Measurements from ENCODE around the gene OGDH. TPM values are rescaled to one million over a fixed set of nuclear protein-coding genes. Genes with fewer than 3 reads are reported as not detected.
A peak's percentile ranks its signal among the peaks of the same experiment; 100 is the strongest.

Gene OGDH
- total and polyA plus RNA-seq, 10 of the 15 experiments (the other 5 are each of a cell fraction or from before 2014, with no cell fraction given), result 4.1 to 103 (median 48.4) TPM

DNA sequence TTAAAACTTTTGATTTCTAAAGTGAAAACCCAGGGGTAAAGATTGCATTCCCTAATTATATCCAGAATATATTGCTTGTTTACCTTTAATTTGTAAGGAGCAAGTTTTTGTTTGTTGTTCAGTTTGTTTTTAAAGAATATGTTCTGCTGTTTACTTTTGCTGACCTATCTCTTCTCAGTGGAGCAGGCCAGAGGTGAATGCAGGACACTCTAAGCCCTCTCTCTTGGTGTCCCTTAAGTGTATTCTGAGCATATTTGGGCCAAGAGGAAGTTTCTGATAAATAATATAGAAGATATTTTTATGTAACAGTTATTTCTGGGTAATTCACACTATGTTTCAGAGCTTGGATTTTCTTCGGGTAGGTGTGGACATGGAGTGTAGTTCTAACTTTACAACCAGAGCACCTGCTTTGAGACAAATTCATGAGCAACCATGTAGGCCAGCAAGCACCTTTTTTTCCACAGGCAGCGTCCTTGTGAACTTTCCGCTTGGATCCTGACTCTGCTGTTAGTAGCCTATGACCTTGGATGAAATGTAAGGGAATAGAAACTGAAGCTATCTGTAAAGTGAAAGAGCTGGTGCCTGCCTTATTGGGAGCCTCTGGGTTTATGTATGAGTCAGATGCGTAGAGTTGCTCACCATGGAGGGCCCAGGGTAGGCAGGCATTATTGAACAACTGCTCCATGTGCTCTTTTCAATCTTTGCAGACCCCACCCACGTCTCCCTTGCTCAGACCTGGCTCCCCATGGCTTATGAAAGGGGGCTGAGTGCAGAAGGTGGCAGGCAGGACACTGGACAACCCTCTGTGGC, 16.1 kb downstream of the OGDH start:
- Histone ChIP-seq H3K27ac (ENCODE audit: control insufficient read depth, insufficient read depth) (peak overlapping the region; percentile 90), H3K36me3 (ENCODE audit: control insufficient read depth in 2 of 2, insufficient read depth in 2 of 2, low read length in 1 of 2) (peaks cover 16 to 26% of the 10 kb centered on the region in 2 experiments; a peak in 3 of 4 replicates), H3K9ac (ENCODE audit: control insufficient read depth, insufficient read depth, low read length) (peak overlapping the region; percentile 70), H4K20me1 (ENCODE audit: control insufficient read depth, insufficient read depth) (no peaks in the 10 kb centered on the region; the same call in 1 of the 2 replicates), H3K4me2 (ENCODE audit: control insufficient read depth, insufficient read depth) (peak overlapping the region; percentile 95), H2AFZ (ENCODE audit: control insufficient read depth, low read depth, low read length) (peak overlapping the region; percentile 63), H3K9me3 (replicated peaks; ENCODE audit: control insufficient read depth, insufficient read depth, low read length) (no peaks in the 10 kb centered on the region), H3K27me3 (replicated peaks in 1 of 2; ENCODE audit: control insufficient read depth in 2 of 2, insufficient read depth in 2 of 2, low read length in 1 of 2) (no peaks in the 10 kb centered on the region), H3K4me3 (peak overlapping the region; percentile 44), H3K79me2 (ENCODE audit: control insufficient read depth, insufficient read depth, low read length) (peaks cover 75% of the 10 kb centered on the region), H3K4me1 (ENCODE audit: control insufficient read depth, insufficient read depth, low read length) (peaks cover 49% of the 10 kb centered on the region)
- FAIRE-seq (peak; percentile 62), ATAC-seq (peak; percentile 91), DNase-seq (ENCODE audit: low read depth, low spot score) (no peak)
- in situ Hi-C loops (cut with MboI), result no loop called here
- intact Hi-C loops (cut with micrococcal nuclease; ENCODE audit: unreplicated experiment), result no loop called here
- 6% methylated on average over 5 of the region's 5 CpGs for WGBS (ENCODE audit: insufficient coverage, insufficient replicate concordance, low lambda C conversion rate, missing lambda C conversion rate)
- CTCF ChIA-PET, result interaction anchor here (0.5 to 1.2 kb wide), 5 partner anchors 11 to 298 kb away, joined by 3 to 5 read pairs (median 4); no protein-coding TSS in a partner anchor
- POLR2A ChIA-PET, result interaction anchor here (0.6 to 3.7 kb wide), 8 partner anchors 9 to 263 kb away, joined by 3 to 35 read pairs (median 5); partner anchors contain the start of genes OGDH and PURB
- no TSS peak for BruUV-seq (replicated peaks)
- SMC1A ChIA-PET (ENCODE audit: uncharacterized antibody, unreplicated experiment), result interaction anchor here (1.0 to 6.2 kb wide), 6 partner anchors 15 to 235 kb away, joined by 3 to 106 read pairs (median 4); partner anchors contain the start of gene OGDH
- RAD21 ChIA-PET (ENCODE audit: unreplicated experiment), result interaction anchor here (0.6 to 10.1 kb wide), 5 partner anchors 12 to 222 kb away, joined by 3 to 130 read pairs (median 3); partner anchors contain the start of gene OGDH
- TF ChIP-seq ZSCAN29 (IDR thresholded peaks at IDR 0.05) (no peak), ZNF592 (IDR thresholded peaks at IDR 0.05) (no peak), SREBF2 (IDR thresholded peaks at IDR 0.05; ENCODE audit: low read length) (no peak), RELA (IDR thresholded peaks at IDR 0.05; ENCODE audit: borderline replicate concordance, partially characterized antibody) (no peak), CBX3 (IDR thresholded peaks at IDR 0.05; ENCODE audit: borderline replicate concordance, low read depth) (no peak), NRF1 (conservative IDR thresholded peaks at IDR 0.05; ENCODE audit: low read depth, low read length) (no peak), E2F4 (IDR thresholded peaks at IDR 0.05; ENCODE audit: low read depth, low read length) (no peak), ZBED1 (IDR thresholded peaks at IDR 0.05; ENCODE audit: borderline replicate concordance) (no peak)
- TF ChIP-seq, protein P1, sequence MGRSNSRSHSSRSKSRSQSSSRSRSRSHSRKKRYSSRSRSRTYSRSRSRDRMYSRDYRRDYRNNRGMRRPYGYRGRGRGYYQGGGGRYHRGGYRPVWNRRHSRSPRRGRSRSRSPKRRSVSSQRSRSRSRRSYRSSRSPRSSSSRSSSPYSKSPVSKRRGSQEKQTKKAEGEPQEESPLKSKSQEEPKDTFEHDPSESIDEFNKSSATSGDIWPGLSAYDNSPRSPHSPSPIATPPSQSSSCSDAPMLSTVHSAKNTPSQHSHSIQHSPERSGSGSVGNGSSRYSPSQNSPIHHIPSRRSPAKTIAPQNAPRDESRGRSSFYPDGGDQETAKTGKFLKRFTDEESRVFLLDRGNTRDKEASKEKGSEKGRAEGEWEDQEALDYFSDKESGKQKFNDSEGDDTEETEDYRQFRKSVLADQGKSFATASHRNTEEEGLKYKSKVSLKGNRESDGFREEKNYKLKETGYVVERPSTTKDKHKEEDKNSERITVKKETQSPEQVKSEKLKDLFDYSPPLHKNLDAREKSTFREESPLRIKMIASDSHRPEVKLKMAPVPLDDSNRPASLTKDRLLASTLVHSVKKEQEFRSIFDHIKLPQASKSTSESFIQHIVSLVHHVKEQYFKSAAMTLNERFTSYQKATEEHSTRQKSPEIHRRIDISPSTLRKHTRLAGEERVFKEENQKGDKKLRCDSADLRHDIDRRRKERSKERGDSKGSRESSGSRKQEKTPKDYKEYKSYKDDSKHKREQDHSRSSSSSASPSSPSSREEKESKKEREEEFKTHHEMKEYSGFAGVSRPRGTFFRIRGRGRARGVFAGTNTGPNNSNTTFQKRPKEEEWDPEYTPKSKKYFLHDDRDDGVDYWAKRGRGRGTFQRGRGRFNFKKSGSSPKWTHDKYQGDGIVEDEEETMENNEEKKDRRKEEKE (IDR thresholded peaks at IDR 0.05), result no peak
- TF ChIP-seq, protein P2, sequence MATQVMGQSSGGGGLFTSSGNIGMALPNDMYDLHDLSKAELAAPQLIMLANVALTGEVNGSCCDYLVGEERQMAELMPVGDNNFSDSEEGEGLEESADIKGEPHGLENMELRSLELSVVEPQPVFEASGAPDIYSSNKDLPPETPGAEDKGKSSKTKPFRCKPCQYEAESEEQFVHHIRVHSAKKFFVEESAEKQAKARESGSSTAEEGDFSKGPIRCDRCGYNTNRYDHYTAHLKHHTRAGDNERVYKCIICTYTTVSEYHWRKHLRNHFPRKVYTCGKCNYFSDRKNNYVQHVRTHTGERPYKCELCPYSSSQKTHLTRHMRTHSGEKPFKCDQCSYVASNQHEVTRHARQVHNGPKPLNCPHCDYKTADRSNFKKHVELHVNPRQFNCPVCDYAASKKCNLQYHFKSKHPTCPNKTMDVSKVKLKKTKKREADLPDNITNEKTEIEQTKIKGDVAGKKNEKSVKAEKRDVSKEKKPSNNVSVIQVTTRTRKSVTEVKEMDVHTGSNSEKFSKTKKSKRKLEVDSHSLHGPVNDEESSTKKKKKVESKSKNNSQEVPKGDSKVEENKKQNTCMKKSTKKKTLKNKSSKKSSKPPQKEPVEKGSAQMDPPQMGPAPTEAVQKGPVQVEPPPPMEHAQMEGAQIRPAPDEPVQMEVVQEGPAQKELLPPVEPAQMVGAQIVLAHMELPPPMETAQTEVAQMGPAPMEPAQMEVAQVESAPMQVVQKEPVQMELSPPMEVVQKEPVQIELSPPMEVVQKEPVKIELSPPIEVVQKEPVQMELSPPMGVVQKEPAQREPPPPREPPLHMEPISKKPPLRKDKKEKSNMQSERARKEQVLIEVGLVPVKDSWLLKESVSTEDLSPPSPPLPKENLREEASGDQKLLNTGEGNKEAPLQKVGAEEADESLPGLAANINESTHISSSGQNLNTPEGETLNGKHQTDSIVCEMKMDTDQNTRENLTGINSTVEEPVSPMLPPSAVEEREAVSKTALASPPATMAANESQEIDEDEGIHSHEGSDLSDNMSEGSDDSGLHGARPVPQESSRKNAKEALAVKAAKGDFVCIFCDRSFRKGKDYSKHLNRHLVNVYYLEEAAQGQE (IDR thresholded peaks at IDR 0.05; ENCODE audit: low read depth, low read length), result no peak
